ENCODE measurements around the gene REEP6. TPM values are rescaled to one million over a fixed set of nuclear protein-coding genes. Genes with fewer than 3 reads are reported as not detected.
A peak's percentile ranks its signal among the peaks of the same experiment; 100 is the strongest.

The REEP6 gene
- total and polyA plus RNA-seq, 4 donors = 2.5 to 7.6 (median 4.9) TPM

GRCh38 chr19:1520203-1520780, 29.3 kb downstream of the REEP6 start:
- H3K4me1 ChIP-seq (ENCODE audit: control insufficient read depth in 5 of 5, insufficient read depth in 5 of 5, low read length in 5 of 5) = peaks cover 0 to 10% (median 3%) of the 10 kb centered on the region in 5 donors
- TF ChIP-seq, protein P1, sequence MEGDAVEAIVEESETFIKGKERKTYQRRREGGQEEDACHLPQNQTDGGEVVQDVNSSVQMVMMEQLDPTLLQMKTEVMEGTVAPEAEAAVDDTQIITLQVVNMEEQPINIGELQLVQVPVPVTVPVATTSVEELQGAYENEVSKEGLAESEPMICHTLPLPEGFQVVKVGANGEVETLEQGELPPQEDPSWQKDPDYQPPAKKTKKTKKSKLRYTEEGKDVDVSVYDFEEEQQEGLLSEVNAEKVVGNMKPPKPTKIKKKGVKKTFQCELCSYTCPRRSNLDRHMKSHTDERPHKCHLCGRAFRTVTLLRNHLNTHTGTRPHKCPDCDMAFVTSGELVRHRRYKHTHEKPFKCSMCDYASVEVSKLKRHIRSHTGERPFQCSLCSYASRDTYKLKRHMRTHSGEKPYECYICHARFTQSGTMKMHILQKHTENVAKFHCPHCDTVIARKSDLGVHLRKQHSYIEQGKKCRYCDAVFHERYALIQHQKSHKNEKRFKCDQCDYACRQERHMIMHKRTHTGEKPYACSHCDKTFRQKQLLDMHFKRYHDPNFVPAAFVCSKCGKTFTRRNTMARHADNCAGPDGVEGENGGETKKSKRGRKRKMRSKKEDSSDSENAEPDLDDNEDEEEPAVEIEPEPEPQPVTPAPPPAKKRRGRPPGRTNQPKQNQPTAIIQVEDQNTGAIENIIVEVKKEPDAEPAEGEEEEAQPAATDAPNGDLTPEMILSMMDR (IDR thresholded peaks at IDR 0.05; ENCODE audit: control extremely low read depth, extremely low read depth) = no peak
- peaks cover 9 to 27% (median 10%) of the 10 kb centered on the region in 3 donors for H3K27me3 ChIP-seq (ENCODE audit: control insufficient read depth in 3 of 3, insufficient read depth in 3 of 3, low read length in 2 of 3)
- no peak overlapping the region for H3K9ac ChIP-seq (ENCODE audit: insufficient read depth in 1 of 2, low read length in 2 of 2)
- peaks cover 0 to 17% (median 0%) of the 10 kb centered on the region in 4 donors for H3K9me3 ChIP-seq (ENCODE audit: control insufficient read depth in 4 of 4, insufficient read depth in 3 of 4, low read length in 3 of 4)
- WGBS, 2 donors = 77% methylated on average over 17 of the region's 17 CpGs
- no peaks in the 10 kb centered on the region for H3K36me3 ChIP-seq (ENCODE audit: control insufficient read depth in 4 of 4, insufficient read depth in 4 of 4, low read length in 4 of 4)
- ATAC-seq (ENCODE audit: insufficient read depth, low FRiP score) = no peak
- no peak overlapping the region for H3K27ac ChIP-seq (ENCODE audit: low read depth in 1 of 2, low read length in 1 of 2)
- no peak for DNase-seq
- no peak overlapping the region for H3K4me3 ChIP-seq

DNA sequence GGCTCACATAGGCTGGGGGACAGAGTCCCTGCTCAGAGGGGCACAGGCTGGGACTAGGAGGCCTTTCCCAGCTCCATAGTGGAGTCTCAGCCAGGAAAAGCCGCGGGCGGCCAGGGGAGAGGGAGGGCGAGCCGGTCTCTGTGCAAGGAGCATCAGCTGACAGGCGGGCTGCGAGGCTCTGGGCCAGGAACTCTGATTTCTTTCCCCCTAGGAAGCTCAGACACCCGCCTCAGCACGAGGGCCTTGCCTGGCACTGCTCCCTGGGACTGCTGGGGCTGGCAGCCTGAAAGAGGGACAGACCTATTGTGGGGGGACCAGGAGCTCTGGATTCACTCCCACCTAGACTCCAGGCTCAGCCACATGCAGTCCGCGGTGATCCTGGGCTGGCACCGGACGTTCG, 30.7 kb downstream of the REEP6 start:
- peaks cover 0 to 10% (median 3%) of the 10 kb centered on the region in 5 donors for H3K4me1 ChIP-seq (ENCODE audit: control insufficient read depth in 5 of 5, insufficient read depth in 5 of 5, low read length in 5 of 5)
- no peak overlapping the region for H3K4me3 ChIP-seq
- TF ChIP-seq, protein P1 (IDR thresholded peaks at IDR 0.05; ENCODE audit: control extremely low read depth, extremely low read depth) = no peak
- H3K27ac ChIP-seq (ENCODE audit: low read depth in 1 of 2, low read length in 1 of 2) = peak overlapping the region in 1 of 2 donors; percentile 25
- WGBS, 2 donors = 61 to 73% methylated on average over 13 to 14 of the region's 14 CpGs
- H3K9ac ChIP-seq (ENCODE audit: insufficient read depth in 1 of 2, low read length in 2 of 2) = no peak overlapping the region
- H3K27me3 ChIP-seq (ENCODE audit: control insufficient read depth in 3 of 3, insufficient read depth in 3 of 3, low read length in 2 of 3) = peaks cover 13 to 34% (median 20%) of the 10 kb centered on the region in 3 donors
- peak; percentile 37 to 70 (median 52) for DNase-seq
- H3K9me3 ChIP-seq (ENCODE audit: control insufficient read depth in 4 of 4, insufficient read depth in 3 of 4, low read length in 3 of 4) = peaks cover 0 to 16% (median 0%) of the 10 kb centered on the region in 4 donors
- ATAC-seq (ENCODE audit: insufficient read depth, low FRiP score) = no peak
- H3K36me3 ChIP-seq (ENCODE audit: control insufficient read depth in 4 of 4, insufficient read depth in 4 of 4, low read length in 4 of 4) = no peaks in the 10 kb centered on the region

GRCh38 chr19:1522061-1522460, 31.1 kb downstream of the REEP6 start:
- 63 to 68% methylated on average over 10 of the region's 10 CpGs for WGBS, 2 donors
- DNase-seq = peak in 1 of 3 donors; percentile 22
- ATAC-seq (ENCODE audit: insufficient read depth, low FRiP score) = no peak
- TF ChIP-seq, protein P1 (IDR thresholded peaks at IDR 0.05; ENCODE audit: control extremely low read depth, extremely low read depth) = no peak
- H3K4me1 ChIP-seq (ENCODE audit: control insufficient read depth in 5 of 5, insufficient read depth in 5 of 5, low read length in 5 of 5) = peaks cover 0 to 10% (median 3%) of the 10 kb centered on the region in 5 donors
- peaks cover 0 to 16% (median 0%) of the 10 kb centered on the region in 4 donors for H3K9me3 ChIP-seq (ENCODE audit: control insufficient read depth in 4 of 4, insufficient read depth in 3 of 4, low read length in 3 of 4)
- H3K4me3 ChIP-seq = no peak overlapping the region
- no peak overlapping the region for H3K27ac ChIP-seq (ENCODE audit: low read depth in 1 of 2, low read length in 1 of 2)
- peaks cover 13 to 32% (median 21%) of the 10 kb centered on the region in 3 donors for H3K27me3 ChIP-seq (ENCODE audit: control insufficient read depth in 3 of 3, insufficient read depth in 3 of 3, low read length in 2 of 3)
- no peaks in the 10 kb centered on the region for H3K36me3 ChIP-seq (ENCODE audit: control insufficient read depth in 4 of 4, insufficient read depth in 4 of 4, low read length in 4 of 4)
- no peak overlapping the region for H3K9ac ChIP-seq (ENCODE audit: insufficient read depth in 1 of 2, low read length in 2 of 2)

Measured in lung (tissue), 12 donors.